SK-MEL-5 (cell line): ENCODE data around the gene PTK6. TPM values are rescaled to one million over a fixed set of nuclear protein-coding genes. Genes with fewer than 3 reads are reported as not detected.

Experiments used
- DNase-seq: peaks from one replicate; pipeline ENCODE4 v3.0.0-alpha.2; 2016; ENCODE audit warnings: low read depth, low spot score
- in situ Hi-C: cut with HindIII; loops from 2 replicates; pipeline ENCODE4 v1.10.0; 2016; ENCODE audit warnings: low sequenced_read_pairs, high pct_unique_total_duplicates, low pct_unique_long_range_greater_than_20kb
- total RNA-seq: library from RNA; depleted of rRNA; stranded (reverse); fragments of >200 nt; shearing (Covaris generic); gene quantifications from 2 replicates; pipeline ENCODE4 v1.2.3, GENCODE V29; 2014

The PTK6 gene
- total RNA-seq, 1 experiment from 2014 or later: not detected

DNA sequence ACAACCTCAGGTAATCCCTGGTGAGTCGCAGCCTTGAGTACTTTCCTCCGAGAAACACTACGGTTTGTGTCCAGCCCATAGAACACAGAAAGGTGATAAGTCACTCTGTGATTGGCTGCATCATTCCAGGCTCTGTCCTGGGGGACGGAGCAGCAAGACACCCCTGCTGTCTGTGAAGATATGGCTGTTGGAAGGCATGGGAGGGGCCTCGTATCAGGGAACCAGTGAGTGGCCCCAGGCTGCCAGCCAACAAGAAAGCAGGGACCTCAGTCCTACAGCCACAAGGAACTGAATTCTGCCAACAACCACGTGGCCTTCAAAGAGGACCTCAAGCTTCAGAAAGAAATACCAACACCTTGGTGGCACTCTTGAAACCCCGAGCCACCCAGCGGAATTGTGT, 31.9 kb downstream of the PTK6 start:
- no peak for DNase-seq
- in situ Hi-C loops: no loop called here

GRCh38 chr20:63504642-63505041, 32.5 kb downstream of the PTK6 start:
- DNase-seq: no peak
- in situ Hi-C loops: no loop called here

- in situ Hi-C loops: no loop called here
- no peak for DNase-seq
These were observed 33.7 kb downstream of the PTK6 start for GRCh38 chr20:63503524-63503923.

DNA sequence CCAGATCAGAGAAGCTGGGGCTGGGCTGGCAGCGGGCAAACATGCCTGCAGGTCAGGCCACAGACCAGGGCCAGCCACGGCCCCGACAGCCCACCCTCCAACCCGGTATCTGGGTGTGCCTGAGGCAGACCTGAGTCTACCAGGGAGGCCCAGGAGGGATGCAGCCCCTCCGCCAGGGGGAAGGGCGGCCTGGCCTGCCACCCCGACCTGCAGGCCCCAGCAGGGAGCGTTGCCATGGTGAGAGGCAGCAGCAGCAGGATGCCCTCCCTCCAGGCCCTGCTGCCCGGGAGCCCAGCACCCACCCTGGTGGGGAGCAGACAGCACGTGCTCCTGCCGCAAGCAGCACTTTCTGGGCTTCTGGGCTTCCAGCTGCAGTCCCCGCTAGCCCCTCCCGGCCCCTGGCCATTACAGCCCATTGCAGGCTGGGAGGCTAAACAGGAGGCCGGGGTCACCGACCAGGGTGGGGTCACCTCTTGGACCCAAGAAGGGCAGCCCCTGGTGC, 34.5 kb downstream of the PTK6 start:
- in situ Hi-C loops: no loop called here
- DNase-seq: no peak

DNA sequence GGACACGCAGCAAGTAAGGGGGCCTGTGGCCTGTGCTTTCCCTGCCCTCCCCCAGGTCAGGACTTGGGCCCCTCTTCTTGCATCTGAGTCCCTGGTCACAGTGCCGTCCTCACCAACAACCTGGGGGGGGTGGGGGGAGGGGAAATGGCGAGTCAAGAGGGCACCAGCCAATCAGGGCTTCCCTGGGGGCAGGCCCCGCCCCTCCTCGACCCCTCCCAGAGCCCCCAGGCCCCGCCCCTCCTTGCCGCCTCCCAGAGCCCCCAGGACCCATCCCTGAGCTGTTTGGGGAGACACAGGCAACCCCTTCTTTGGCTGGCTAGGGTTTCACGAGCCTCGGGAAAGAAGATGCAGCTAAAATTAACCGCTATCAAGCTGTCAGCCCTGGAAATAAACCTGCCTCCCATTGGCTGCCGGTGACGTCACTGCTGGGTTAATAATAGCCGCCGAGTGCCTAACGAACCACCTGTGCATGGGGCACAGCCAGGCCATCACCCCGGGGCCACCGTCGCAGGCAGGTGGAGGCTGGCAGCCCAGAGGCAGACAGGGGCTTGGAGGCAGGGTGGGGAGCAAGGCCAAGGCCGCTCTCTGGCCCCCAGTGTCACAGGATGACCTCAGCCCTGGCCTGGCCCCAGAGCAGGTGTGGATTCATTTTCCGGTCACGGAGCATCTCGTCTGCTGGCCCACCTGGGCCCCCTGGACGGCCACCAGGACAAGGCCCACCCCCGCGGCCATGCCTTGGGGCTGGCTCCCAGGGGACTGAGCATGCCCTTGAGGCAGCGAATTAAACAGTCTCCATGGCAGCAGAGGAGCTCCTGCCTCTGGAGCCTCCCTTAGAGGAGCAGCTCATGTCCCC, 35.1 kb downstream of the PTK6 start:
- peak; percentile 41 for DNase-seq

DNA sequence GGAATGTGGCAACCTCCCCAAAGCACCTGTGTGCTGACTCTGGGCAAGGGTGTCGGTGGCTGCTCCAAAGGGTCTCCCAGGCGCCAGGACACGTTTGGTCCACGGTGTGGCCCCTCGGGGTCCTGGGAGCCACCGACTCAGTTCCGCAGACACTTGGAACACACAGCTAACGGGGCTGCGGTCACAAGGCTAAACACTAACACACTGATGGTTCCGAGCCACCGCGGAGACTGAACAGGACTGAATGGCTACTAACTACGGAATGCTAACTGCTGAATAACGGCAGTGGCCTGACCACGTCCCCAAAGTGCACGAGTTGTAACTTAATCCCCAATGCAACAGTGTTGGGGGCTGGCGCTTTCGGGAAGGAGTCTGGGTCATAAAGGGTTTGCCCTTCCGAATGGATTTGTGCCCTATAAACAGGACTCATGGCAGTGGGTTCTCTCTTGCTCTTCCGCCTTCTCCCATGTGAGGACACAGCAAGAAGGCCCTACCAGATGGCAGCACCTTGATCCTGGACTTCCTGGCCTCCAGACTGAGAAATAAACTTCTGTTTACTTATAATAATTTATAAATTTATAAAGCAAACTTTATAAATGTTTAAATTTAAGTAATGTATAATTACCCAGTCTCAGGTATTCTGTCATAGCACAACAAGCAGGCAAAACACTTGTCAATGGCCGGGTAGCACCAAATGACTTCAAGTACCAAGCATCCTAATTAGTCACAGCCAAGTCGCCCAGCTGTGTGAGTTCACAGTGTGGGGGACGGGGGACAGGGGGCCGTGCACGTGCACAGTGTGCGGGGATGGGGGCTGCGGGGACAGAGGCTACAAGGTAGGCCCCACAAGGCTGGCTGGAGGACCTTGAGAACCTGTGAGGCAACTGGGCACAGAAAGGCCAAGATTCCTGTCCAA, 36.0 kb downstream of the PTK6 start:
- in situ Hi-C loops: no loop called here
- no peak for DNase-seq

More for the DNA sequence above, 35.1 kb downstream of the PTK6 start:
- in situ Hi-C loops: no loop called here

DNA sequence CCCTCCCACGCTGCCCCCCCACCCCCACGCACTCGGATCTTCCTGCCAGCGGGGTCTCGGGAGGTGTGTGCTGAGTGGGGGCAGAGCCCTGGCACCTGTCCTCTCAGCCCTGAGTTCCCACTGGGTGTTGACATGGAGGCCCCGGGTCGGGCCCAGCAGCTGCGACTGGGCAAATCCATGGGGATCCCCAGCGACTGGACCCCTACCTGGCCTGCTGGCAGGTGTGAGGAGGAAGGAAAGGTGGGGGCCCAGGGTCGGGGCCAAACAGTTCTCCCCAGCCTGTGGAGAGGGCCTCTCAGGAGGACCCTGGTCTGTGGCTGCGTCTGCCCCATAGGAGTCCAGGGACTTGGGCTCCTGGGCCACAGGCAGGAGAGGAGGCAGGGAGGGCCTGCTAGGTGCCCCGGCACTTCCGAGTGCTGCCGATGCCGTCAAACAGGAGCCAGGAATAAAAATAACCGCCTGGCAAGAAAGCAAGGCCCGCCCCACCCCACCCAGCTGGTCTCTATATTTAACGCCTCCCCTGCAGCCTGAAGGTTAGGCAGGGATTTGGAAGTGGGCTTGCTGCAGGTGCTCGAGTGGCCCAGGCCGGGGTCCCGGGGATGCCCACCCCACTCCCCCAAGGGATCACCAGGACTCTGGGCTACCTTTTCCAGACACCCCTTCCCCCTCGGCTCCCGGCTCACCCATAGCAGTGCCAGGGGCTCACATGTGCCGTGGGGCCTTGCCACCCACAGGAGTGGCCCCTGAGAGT, 36.9 kb downstream of the PTK6 start:
- in situ Hi-C loops: no loop called here
- no peak for DNase-seq

DNA sequence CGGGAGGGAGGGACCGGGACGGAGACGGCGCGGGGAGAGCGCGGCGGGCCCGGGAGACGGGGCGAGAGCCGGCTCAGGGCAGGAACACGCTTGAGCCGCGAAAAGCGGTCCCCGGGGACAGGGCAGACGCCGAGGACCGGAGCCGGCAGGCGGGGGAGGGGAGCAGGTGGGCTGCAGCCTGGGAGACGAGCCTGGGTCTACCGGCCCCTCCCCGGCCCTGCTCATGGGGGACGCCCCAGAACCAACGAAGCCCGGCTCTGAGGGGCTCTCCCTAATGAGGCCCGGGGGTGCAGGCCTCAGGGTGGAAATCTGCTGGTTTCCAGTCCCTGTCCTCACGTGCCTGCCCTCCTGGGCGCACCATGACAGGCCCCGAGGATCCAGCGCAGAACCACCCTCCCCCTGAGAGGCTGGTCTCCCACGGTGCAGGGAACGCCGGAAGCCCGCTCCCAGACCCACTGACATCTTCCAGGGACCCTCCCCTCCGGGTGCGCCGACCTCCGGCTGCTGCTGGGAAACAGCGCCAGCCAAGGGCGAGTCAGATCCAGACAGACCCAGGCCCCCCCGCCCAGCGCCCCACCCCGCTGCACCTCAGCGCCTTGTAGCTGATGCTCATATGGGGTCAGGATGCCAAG, 37.7 kb downstream of the PTK6 start:
- in situ Hi-C loops: no loop called here
- DNase-seq: no peak

DNA sequence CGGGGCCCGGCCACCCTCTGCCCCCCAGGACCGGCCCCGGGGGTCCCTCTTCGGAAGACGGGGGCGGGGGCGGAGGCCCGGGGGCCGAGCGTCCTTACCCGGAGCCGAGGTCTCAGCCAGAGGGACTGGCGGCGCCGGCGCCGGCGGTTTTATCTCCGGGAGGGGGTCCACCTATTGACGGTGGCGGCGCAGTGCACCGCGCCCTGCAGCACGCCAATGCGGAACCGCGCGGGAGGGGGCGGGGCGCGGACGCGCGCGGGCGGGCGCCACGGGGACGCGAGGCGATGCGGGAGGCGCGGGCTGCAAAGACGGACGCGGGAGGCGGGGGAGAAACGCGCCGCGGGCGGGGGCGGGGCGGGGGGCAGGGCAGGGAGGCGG, 38.2 kb downstream of the PTK6 start, which contains the start of gene EEF1A2:
Gene EEF1A2 (minus strand): TSS at position 124 of the 378 bp plus-strand sequence. CDS start 1,320 bp downstream, outside the sequence.
- DNase-seq: no peak
- in situ Hi-C loops: no loop called here

DNA sequence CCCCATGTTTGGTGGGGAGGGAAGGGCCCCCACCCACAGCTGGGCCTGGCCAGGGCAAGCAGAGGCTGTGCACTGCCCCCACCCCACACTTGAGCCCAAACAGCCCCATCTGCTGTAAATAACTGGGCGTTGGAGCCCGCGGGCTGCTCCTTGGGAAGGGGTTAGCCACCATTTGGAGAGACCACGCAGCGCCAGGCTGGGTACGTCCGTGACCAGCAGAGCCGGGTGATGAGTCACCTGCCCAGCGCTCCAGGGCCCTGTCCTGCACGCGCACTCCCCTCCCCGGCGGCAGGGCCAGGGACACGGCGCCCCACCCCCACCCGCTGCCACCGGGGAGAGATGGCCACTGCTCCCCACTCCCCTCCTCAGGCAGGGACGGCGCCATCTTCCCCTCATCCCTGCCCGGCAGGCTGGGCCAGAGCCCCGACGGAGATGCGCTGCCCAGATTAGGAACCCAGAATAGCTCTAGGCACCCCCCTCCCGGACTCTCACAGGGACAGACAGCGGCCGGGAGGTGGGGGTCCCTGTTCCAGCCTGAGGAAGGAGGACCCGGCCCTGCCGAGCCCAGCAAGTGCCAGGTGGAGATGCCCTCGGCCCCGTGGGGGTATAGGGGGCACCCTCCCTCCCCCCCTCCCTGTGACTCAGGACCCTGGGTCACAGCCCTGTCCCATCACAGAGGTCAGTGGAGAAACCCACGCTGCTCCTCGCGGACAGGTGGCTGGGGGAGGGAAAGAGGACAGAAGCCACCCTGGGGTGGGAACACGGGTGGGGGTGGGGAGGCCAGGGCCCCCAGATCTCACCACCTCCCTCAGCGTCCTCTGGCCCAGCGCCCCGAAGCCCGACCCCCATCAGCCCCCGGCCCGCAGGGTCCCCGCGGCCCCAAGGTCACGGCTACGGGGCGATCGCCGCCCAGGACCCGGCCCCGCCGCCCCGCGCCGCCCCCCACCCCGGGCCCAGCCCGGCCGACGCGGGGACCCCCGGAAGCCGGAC, 38.9 kb downstream of the PTK6 start:
- no peak for DNase-seq
- in situ Hi-C loops: no loop called here

- in situ Hi-C loops: no loop called here
- no peak for DNase-seq
These were observed 39.8 kb downstream of the PTK6 start for GRCh38 chr20:63497138-63497945.

GRCh38 chr20:63496596-63497120, 40.5 kb downstream of the PTK6 start:
- in situ Hi-C loops: no loop called here
- no peak for DNase-seq

DNA sequence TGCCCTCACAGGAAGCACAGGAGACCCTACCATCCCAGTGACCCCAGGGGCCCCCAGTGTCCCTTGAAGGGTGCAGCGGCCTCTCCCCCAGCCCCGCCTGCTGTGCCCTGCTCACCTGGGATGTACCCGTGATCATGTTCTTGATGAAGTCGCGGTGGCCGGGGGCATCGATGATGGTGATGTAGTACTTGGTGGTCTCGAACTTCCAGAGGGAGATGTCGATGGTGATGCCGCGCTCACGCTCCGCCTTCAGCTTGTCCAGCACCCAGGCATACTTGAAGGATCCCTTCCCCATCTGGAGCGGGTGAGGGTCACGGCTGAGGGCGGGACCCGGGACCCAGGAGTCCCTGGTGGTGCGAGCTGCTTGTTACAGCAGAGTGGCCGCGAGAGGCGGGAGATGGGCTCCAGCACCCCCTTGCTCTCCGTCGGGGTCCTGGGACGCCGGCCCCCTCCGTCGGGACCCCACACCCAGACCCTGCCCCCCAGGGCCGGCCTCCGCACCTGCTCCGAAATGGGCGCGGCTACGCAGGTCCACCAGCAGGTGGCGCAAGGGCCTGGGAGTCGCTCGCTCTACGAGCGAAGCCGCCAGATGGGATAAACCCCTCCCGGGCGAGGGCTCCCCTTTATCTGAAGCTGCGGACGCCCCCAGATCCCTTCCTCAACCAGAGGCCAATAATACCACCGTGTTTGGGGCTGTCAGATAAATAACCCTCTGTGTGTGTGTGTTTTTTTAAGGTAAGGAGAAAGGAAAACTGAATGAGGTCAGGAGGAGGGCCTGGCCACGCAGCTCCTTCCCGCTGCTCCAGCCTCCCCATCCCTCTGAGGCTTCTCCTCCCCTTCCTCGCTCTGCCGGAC, 41.2 kb downstream of the PTK6 start:
- in situ Hi-C loops: no loop called here
- DNase-seq: peak; percentile 62

DNA sequence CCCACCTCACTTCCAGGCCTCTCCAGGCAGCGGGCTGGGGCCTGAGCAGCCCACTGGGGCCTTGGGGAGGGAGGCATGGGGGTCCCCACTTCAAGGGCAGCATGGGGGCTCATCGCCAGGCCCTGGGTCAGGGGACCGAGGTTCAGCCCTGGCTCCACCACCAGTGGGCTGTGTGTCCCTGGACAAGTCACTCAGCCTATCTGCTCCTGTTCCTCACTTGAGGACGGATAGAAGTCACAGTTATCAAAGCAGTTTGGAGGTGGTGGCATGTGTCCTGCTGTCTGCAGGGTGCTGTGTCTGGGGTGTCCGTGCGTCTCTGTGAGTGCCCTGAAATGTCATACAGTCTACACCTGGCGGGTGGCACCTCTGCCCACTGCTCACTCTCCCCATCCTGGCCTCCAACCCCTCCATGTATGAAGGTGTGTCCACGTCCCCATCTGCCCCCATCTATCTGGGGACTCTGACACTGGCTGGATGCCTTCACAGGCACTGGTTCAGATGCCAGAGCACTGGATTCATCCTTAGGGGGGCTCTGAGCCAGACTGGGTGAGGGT, 41.9 kb downstream of the PTK6 start:
- no peak for DNase-seq
- in situ Hi-C loops: no loop called here
